CD4-positive, alpha-beta T cell treated with Interleukin-17A for 1 hour (primary cell): ENCODE data around the gene AOPEP.

Experiments used
- DNase-seq: peaks from one replicate; pipeline ENCODE4 v3.0.0-alpha.2; 2020

The AOPEP gene

GRCh38 chr9:95025213-95026147 lies 299.0 kb downstream of the AOPEP start:
- no peak for DNase-seq

GRCh38 chr9:95026148-95026524 lies 299.6 kb downstream of the AOPEP start:
- DNase-seq: no peak

DNA sequence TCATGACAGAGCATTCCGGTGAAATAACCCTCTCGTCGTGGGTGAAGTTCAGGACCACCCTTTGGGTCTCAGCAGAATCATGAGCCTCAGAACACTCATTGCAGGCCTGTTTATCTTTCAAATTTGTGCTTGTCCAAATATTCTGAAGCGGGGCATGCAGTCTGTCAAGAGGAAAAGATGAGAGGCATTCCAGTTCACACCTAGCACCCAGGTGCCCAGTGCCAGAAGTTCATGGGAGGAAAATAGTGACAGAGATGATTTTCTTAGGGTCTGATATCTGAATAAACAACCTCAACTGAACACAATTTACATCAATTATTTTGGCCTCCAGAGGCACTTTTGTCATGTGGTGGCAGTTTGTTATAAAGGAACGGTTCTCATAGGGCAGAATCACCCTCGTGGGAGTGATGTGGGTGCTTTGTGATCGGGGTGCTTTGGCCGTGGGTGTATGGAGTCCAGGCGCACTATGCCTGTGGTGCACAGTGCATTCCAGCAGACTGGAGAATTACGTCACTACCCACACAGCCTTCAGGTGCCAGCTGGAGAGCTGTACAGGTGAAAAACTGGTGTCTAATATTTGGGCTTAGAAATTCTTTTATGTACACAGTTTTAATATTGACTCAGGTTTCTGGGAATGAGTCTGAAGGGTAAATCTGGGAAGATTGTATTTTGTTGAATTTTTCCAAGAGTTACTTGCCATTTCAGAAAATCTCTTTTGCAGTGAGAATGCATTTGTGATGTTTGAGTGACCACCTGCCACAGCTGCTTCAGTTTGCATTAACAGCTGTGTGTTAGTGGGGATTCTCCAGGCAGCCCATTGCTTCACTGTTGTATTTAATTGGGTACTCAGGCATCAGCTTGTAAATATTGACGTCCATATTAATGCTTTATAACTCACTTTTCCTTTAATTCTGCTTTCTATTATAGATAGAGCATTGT lies 301.7 kb downstream of the AOPEP start:
- no peak for DNase-seq

DNA sequence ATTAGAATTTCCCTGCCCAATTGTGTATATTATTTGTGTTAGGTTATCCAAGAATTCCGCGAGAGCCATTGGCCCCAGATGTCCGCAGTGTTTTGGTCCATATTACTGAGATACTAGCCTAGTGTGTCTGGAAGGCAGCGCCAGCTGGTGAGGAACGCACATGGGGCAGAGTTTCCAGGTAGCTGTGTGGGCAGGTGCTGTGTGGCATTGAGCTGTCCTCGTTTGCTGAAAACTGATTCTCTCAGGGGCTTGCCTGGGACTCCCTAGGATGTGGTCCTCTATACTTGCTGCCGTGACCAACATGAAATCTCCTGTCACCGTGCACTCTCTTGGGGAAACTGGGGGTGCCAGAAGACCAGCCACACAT lies 302.3 kb downstream of the AOPEP start:
- no peak for DNase-seq

GRCh38 chr9:95029288-95029687 lies 302.8 kb downstream of the AOPEP start:
- DNase-seq: no peak

- no peak for DNase-seq
Measured at GRCh38 chr9:95029720-95030119, 303.2 kb downstream of the AOPEP start.

- no peak for DNase-seq
Measured at GRCh38 chr9:95030344-95030743, 303.8 kb downstream of the AOPEP start.

GRCh38 chr9:95030920-95031642 lies 304.6 kb downstream of the AOPEP start:
- no peak for DNase-seq

DNA sequence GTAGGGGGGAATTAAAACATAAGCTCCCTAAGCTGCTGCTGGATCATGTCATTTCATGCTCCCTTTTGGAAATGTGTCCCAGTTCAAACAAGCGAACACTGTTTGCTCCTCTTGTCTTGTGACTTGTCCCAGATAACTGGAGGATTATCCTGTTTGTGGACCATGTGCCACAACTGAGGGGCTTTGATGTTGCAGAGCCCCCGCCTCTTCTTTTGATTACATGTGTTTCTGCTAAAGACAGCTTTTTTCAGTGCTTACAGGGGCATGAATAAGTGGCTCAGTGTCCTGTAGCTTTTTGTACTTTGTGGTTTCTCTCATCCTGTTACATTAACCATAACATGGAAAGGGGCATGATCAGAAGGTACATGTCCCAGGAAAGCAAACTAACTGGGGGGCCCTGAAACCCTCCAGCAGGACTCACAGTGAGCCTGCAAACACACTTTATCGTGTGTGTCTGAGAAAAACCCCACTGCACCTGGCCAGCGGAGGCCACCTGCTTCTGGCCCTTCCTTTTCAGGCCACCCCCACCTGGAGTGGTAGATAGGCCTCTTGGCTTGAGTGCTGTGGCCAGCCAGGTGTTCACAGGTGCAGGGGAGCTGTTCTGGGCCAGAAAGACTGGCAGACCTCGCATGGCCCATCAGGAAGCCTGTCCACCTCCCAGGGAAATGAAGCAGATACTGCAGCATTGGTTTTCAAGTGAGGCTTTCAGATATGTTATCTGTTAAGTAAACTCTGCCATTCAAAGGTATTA lies 305.4 kb downstream of the AOPEP start:
- no peak for DNase-seq

GRCh38 chr9:95032580-95033341 lies 306.3 kb downstream of the AOPEP start:
- DNase-seq: no peak

- no peak for DNase-seq
Measured at GRCh38 chr9:95035846-95036245, 309.3 kb downstream of the AOPEP start.

DNA sequence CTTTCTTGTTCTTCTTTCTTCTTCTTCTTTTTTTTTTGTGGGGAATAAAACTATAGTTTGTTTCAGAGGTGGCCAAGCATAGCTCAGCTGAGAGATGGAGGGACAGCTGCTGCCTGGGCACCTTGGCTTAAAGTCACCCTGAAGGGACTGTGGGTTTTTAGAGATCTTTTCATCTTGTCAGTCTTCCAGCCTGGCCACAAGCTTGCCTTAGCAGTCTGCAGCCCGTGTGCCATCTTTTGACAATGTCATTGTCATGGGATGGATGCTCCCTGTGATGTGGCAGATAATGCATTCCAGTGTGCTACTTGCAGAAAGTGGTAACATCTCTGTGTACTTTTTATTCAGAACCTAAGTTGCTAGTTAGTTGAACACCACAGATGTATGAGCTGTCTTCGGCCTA lies 310.2 kb downstream of the AOPEP start:
- DNase-seq: no peak

DNA sequence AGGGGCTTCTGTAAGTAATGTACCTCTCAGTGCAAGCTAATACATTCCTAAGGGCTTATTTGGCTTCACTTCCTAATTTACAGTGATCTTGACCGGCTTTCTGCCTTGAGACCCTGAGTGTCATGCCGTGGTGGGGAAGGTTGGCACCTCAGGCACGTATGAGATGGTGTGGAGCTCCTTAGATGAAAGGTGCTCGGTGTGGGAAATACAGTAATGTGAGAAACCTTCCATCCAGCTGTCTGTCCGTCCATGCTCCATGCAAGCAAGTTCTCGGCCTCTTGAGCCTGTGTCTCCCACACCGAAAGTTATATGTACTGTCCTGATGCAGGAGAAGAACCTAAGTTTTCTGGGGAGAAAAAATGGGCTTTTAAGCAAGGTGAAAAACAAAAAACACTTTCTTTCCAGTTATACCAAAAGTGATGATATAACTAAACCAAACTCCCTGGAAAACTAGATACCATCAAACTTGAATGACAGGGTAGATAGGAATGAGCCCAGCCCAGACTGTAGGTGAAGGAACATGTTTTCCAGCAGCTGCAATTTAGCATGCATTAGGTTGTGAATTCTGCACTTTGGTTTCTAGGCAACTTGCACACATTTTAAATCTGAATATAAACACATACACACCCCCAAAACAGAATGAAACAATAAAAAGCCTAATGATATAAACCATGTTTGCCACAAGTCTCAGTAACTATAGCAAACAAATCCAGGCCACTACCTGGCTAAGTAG lies 311.5 kb downstream of the AOPEP start:
- DNase-seq: no peak

- no peak for DNase-seq
Measured at GRCh38 chr9:95038666-95039065, 312.2 kb downstream of the AOPEP start.

DNA sequence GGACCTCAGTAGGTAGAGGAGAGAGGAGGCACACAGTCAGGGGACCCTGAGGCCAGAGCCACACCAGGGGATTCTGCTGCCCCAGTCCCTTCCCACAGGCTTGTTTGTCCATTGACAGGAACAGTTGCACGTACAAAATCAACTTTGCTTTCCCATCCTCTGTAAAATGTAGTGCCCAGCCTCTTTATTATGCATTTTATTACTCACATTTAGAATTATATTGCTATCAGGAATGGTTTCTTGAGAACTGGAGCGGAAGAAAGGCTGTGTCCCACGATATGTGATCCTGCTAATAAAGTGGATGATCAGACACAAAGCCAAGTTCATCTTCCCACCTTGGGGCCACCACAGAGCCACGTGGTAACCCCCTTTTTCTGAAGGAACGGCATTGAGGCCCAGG lies 313.6 kb downstream of the AOPEP start:
- no peak for DNase-seq

GRCh38 chr9:95043826-95044225 lies 317.3 kb downstream of the AOPEP start:
- DNase-seq: no peak

DNA sequence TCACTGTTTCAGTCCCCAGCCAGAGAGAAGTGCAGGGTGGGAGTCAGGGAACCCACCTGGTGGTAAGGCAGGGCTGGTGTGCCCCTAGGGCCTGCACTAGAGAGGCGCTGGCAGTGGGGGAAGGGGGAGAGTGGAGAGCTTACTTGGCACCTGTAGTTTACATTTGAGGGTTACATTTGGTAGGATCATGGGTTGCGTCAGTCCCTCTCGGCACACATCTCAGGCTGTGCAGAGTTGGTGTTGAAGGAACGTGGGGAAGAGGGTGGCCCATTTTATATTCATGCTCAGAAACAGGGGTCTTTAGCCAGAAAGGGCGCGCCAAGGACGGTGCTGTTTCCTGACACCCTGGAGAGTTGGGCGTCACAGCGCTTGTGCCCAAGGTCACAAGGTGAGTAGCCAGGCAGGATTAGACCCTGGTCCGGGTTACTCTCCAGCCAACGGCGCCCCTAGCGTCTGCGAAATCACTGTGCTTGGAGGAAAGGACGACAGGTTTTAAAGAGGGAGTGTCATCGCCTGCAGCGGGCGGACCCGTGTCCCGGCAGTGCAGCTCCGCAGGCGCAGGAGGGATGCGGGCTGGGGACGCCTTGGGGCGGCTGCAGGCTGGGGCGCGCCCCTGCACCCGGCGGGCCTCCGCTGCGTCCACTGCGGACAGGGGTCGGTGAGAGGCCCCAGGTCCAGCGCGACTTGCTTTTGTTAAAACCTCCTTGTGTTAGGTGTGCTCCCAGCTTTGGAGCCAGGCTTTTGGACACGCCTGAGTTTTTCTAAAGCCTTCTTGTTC lies 318.4 kb downstream of the AOPEP start:
- DNase-seq: no peak

- DNase-seq: no peak
Measured at GRCh38 chr9:95045751-95046150, 319.3 kb downstream of the AOPEP start.

- no peak for DNase-seq
Measured at GRCh38 chr9:95047452-95048224, 321.1 kb downstream of the AOPEP start.
